Natural killer cell (primary cell): ENCODE results near the gene DEAF1. TPM values are rescaled to one million over a fixed set of nuclear protein-coding genes. Genes with fewer than 3 reads are reported as not detected.

ENCODE experiments used
- ATAC-seq, 3 donors: fragments of 150-1000 bp in 2 of 3; fragments of 200-7000 bp in 1 of 3; cut with Tn5 transposase; 1 replicate in 1 of 3; 2 replicates in 2 of 3; pipeline ENCODE4 v1.10.0; 2021; ENCODE audit warnings: mild to moderate bottlenecking in 2 of 3, moderate library complexity in 2 of 3
- DNase-seq, 2 donors: peaks; one replicate each; pipeline versions ENCODE4 v3.0.0 to v3.0.0-alpha.2; 2013 to 2021; ENCODE audit warnings: mixed read lengths in 1 of 2
- H3K27ac ChIP-seq: one replicate; pipeline ENCODE4 v1.5.1; 2013; ENCODE audit warnings: mild to moderate bottlenecking, low read length
- H3K27me3 ChIP-seq: one replicate; pipeline ENCODE4 v1.6.1; 2013; ENCODE audit warnings: low read length; ENCODE audit not compliant: control insufficient read depth, insufficient read depth
- H3K36me3 ChIP-seq: one replicate; pipeline ENCODE4 v1.6.1; 2013; ENCODE audit warnings: low read length; ENCODE audit not compliant: control insufficient read depth, insufficient read depth
- H3K4me1 ChIP-seq: one replicate; pipeline ENCODE4 v1.6.1; 2013; ENCODE audit warnings: low read length; ENCODE audit not compliant: control insufficient read depth, insufficient read depth
- H3K4me3 ChIP-seq: one replicate; pipeline ENCODE4 v1.5.1; 2013; ENCODE audit warnings: low read length
- H3K9me3 ChIP-seq: one replicate; pipeline ENCODE4 v1.6.1; 2013; ENCODE audit warnings: low read length; ENCODE audit not compliant: control insufficient read depth, insufficient read depth
- H3K27ac Mint-ChIP-seq, 2 donors: one replicate each; pipeline ENCODE4 v1.8.0; 2022; ENCODE audit warnings: mild to moderate bottlenecking in 2 of 2, mixed read lengths in 2 of 2, moderate library complexity in 1 of 2
- H3K27me3 Mint-ChIP-seq, 2 donors: one replicate each; pipeline ENCODE4 v1.8.0; 2022; ENCODE audit warnings: low read depth in 2 of 2, mixed read lengths in 2 of 2
- H3K36me3 Mint-ChIP-seq: one replicate; pipeline ENCODE4 v1.8.0; 2022; ENCODE audit warnings: mixed read lengths
- H3K4me1 Mint-ChIP-seq, 2 donors: one replicate each; pipeline ENCODE4 v1.8.0; 2022; ENCODE audit warnings: mixed read lengths in 2 of 2
- H3K4me3 Mint-ChIP-seq: one replicate; pipeline ENCODE4 v1.8.0; 2022; ENCODE audit warnings: mild to moderate bottlenecking, moderate library complexity, mixed read lengths
- H3K9me3 Mint-ChIP-seq, 2 donors: one replicate each; pipeline ENCODE4 v1.8.0; 2022; ENCODE audit warnings: mixed read lengths in 2 of 2
- WGBS: methylation state at CpG from one replicate; pipeline ENCODE4 v1.1.7; 2013; ENCODE audit warnings: missing lambda C conversion rate; ENCODE audit not compliant: insufficient coverage; 5-methylcytosine and 5-hydroxymethylcytosine counted together
- intact Hi-C: fragments of 100-400 bp; cut with micrococcal nuclease; formaldehyde crosslinking; loops from one replicate; pipeline ENCODE4 v1.14.2; 2022
- total RNA-seq, 4 donors: library from RNA; stranded (reverse); fragments of 120-200 nt in 1 of 4; gene quantifications; one replicate each; pipeline versions ENCODE4 v1.2.3 to v1.2.4, GENCODE V29; 2013 to 2022
- TF ChIP-seq, protein P1 (sequence below): fragments of 200-600 bp; IDR thresholded peaks from one replicate; pipeline ENCODE4 v1.8.0; 2022; ENCODE audit warnings: antibody characterized with exemption

The DEAF1 gene
- total RNA-seq, 3 donors from 2014 or later (not counting 1 experiment from before 2014, with no cell fraction given), result 25.9 to 26.9 (median 26.8) TPM

GRCh38 chr11:635945-636510 is 59.0 kb downstream of the DEAF1 start:
- no peaks in the 10 kb centered on the region for H3K36me3 ChIP-seq
- Mint-ChIP-seq H3K27me3 (peaks cover 8 to 24% of the 10 kb centered on the region in 2 donors), H3K4me1 (peaks cover 5 to 14% of the 10 kb centered on the region in 2 donors), H3K4me3 (no peak overlapping the region), H3K36me3 (no peaks in the 10 kb centered on the region), H3K9me3 (no peaks in the 10 kb centered on the region), H3K27ac (no peak overlapping the region)
- no peaks in the 10 kb centered on the region for H3K9me3 ChIP-seq
- ATAC-seq (no peak), DNase-seq (no peak)
- 90% methylated on average over 22 of the region's 22 CpGs for WGBS
- no peak overlapping the region for H3K27ac ChIP-seq
- H3K4me1 ChIP-seq, result peaks cover 17% of the 10 kb centered on the region
- TF ChIP-seq, protein P1, sequence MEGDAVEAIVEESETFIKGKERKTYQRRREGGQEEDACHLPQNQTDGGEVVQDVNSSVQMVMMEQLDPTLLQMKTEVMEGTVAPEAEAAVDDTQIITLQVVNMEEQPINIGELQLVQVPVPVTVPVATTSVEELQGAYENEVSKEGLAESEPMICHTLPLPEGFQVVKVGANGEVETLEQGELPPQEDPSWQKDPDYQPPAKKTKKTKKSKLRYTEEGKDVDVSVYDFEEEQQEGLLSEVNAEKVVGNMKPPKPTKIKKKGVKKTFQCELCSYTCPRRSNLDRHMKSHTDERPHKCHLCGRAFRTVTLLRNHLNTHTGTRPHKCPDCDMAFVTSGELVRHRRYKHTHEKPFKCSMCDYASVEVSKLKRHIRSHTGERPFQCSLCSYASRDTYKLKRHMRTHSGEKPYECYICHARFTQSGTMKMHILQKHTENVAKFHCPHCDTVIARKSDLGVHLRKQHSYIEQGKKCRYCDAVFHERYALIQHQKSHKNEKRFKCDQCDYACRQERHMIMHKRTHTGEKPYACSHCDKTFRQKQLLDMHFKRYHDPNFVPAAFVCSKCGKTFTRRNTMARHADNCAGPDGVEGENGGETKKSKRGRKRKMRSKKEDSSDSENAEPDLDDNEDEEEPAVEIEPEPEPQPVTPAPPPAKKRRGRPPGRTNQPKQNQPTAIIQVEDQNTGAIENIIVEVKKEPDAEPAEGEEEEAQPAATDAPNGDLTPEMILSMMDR, result no peak
- H3K4me3 ChIP-seq, result no peak overlapping the region
- intact Hi-C loops, result no loop called here
- peaks cover 16% of the 10 kb centered on the region for H3K27me3 ChIP-seq

GRCh38 chr11:630871-631270 is 64.2 kb downstream of the DEAF1 start:
- TF ChIP-seq, protein P1, result no peak
- Histone ChIP-seq H3K4me3 (no peak overlapping the region), H3K4me1 (peaks cover 23% of the 10 kb centered on the region), H3K27ac (no peak overlapping the region), H3K27me3 (peaks cover 10% of the 10 kb centered on the region), H3K36me3 (no peaks in the 10 kb centered on the region), H3K9me3 (no peaks in the 10 kb centered on the region)
- ATAC-seq (no peak), DNase-seq (no peak)
- WGBS, result 87% methylated on average over 5 of the region's 5 CpGs
- H3K4me3 Mint-ChIP-seq, result no peak overlapping the region
- intact Hi-C loops, result no loop called here
- H3K36me3 Mint-ChIP-seq, result no peaks in the 10 kb centered on the region
- H3K27me3 Mint-ChIP-seq, result peaks cover 13 to 17% of the 10 kb centered on the region in 2 donors
- peaks cover 21 to 23% of the 10 kb centered on the region in 2 donors for H3K4me1 Mint-ChIP-seq
- no peak overlapping the region for H3K27ac Mint-ChIP-seq
- no peaks in the 10 kb centered on the region for H3K9me3 Mint-ChIP-seq

DNA sequence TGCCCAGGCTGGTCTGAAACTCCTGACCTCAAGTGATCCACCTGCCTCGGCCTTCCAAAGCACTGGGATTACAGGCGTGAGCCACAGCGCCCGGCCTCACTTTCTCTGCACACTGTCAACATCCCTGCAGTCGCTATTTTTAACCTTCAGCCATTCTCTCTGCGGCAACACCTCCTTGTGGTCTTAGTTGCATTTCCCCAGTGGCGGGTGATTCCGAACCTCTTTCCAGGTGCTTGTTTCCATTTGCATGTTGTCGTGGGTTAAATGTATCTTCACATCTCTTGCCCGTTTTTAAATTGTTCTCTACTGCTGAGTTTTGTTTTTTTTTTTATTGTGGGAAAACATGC is 65.8 kb downstream of the DEAF1 start:
- Histone ChIP-seq H3K4me3 (no peak overlapping the region), H3K27ac (no peak overlapping the region), H3K27me3 (peaks cover 13% of the 10 kb centered on the region), H3K4me1 (peaks cover 23% of the 10 kb centered on the region), H3K9me3 (no peaks in the 10 kb centered on the region), H3K36me3 (no peaks in the 10 kb centered on the region)
- peak in 1 of 3 donors; percentile 28 for ATAC-seq
- peaks cover 21 to 23% of the 10 kb centered on the region in 2 donors for H3K4me1 Mint-ChIP-seq
- DNase-seq, result peak in 1 of 2 donors; percentile 59
- H3K27me3 Mint-ChIP-seq, result peaks cover 13 to 17% of the 10 kb centered on the region in 2 donors
- H3K9me3 Mint-ChIP-seq, result no peaks in the 10 kb centered on the region
- WGBS, result 8% methylated on average over 10 of the region's 10 CpGs
- intact Hi-C loops, result no loop called here
- peak overlapping the region; percentile 67 to 70 for H3K27ac Mint-ChIP-seq
- TF ChIP-seq, protein P1, result no peak
- no peaks in the 10 kb centered on the region for H3K36me3 Mint-ChIP-seq
- peak overlapping the region; percentile 65 for H3K4me3 Mint-ChIP-seq

DNA sequence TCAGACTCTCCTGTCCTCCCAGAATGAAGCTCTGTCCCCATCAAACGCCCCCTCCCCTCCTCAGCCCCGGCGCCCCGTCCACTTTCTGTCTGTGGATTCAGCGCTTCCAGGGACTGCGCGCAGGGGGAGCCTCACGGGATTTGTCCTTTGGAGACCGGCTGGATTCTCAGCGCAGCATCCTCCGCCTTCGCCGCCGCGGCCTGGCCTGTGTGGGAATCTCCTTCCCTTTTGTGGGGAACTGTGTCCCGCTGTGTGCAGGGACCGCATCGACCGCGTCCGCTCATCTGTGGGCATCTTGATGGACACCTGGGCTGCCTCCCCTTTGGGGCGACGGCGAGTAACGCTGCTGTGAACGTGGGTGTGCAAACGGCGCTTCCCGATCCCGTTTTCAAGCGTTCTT is 67.0 kb downstream of the DEAF1 start:
- peak overlapping the region; percentile 67 to 70 for H3K27ac Mint-ChIP-seq
- no peak overlapping the region for H3K4me3 ChIP-seq
- H3K27me3 Mint-ChIP-seq, result peaks cover 13 to 20% of the 10 kb centered on the region in 2 donors
- no peaks in the 10 kb centered on the region for H3K9me3 Mint-ChIP-seq
- H3K4me1 ChIP-seq, result peaks cover 23% of the 10 kb centered on the region
- no peaks in the 10 kb centered on the region for H3K36me3 Mint-ChIP-seq
- peaks cover 21 to 23% of the 10 kb centered on the region in 2 donors for H3K4me1 Mint-ChIP-seq
- peak overlapping the region; percentile 65 for H3K4me3 Mint-ChIP-seq
- intact Hi-C loops, result no loop called here
- WGBS, result 96% methylated on average over 31 of the region's 31 CpGs
- peaks cover 13% of the 10 kb centered on the region for H3K27me3 ChIP-seq
- no peak overlapping the region for H3K27ac ChIP-seq
- no peak for ATAC-seq
- H3K9me3 ChIP-seq, result no peaks in the 10 kb centered on the region
- TF ChIP-seq, protein P1, result no peak
- no peak for DNase-seq
- H3K36me3 ChIP-seq, result no peaks in the 10 kb centered on the region
